Transverse colon (tissue), 4 donors: ENCODE data around the gene ADPRHL1.

Experiments used
- POLR2A ChIP-seq: fragments of 450-650 bp; IDR thresholded peaks from one replicate; pipeline ENCODE4 v1.6.1; 2016; ENCODE audit warnings: antibody characterized with exemption, mild to moderate bottlenecking, moderate library complexity
- POLR2AphosphoS5 ChIP-seq, 3 donors: sonication (generic); formaldehyde crosslinking; IDR thresholded peaks; one replicate each; pipeline ENCODE4 v1.6.1; 2016; ENCODE audit warnings: antibody characterized with exemption in 3 of 3
- TF ChIP-seq, protein P1 (sequence below), 5 experiments: fragments of 200-600 bp in 3 of 5; fragments of 450-650 bp in 2 of 5; sonication (generic) in 3 of 5; IDR thresholded peaks; 1 replicate in 2 of 5; 2 replicates in 3 of 5; pipeline ENCODE4 v1.5.1; 2016 to 2017; ENCODE audit warnings: antibody characterized with exemption in 5 of 5, inconsistent platforms in 3 of 5, mild to moderate bottlenecking in 2 of 5, moderate library complexity in 1 of 5

DNA sequence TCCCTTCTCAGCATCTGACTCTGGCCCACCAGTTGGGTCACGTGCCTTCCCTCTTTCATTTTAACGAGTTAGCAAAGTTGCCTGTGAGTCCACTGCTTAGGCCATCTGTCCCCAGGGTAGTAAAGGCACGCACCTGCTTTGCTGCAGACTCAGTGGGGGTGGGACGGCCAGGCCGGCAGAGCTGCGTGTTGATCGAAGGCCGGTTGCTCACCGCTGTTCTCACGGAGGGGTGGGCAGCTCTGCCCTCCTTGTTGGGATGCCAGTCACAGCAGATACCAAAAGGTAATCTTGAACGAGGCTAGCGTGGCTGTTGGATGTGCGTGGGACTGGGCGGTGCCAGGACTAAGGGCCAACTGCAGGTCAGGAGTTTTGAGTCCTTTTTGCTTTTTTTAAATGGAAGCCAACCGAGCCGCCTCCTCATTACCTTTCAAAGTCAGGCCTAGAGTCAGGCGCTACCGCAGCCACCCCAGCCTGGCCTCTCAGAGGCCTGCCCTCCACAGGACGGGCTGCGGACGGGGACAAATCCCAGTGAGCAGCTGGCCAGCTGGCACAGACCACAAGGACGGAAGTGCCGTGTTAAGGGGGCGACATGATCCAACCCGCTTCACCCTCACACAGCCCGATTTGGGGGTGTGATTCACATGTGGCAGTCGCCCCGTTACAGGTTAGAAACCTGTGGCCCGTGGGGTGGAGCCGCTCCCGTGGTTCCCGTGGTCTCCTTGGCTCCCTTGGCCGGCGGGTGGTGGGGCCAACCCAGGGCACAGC is 20.6 kb downstream of the ADPRHL1 start:
- TF ChIP-seq, protein P1, sequence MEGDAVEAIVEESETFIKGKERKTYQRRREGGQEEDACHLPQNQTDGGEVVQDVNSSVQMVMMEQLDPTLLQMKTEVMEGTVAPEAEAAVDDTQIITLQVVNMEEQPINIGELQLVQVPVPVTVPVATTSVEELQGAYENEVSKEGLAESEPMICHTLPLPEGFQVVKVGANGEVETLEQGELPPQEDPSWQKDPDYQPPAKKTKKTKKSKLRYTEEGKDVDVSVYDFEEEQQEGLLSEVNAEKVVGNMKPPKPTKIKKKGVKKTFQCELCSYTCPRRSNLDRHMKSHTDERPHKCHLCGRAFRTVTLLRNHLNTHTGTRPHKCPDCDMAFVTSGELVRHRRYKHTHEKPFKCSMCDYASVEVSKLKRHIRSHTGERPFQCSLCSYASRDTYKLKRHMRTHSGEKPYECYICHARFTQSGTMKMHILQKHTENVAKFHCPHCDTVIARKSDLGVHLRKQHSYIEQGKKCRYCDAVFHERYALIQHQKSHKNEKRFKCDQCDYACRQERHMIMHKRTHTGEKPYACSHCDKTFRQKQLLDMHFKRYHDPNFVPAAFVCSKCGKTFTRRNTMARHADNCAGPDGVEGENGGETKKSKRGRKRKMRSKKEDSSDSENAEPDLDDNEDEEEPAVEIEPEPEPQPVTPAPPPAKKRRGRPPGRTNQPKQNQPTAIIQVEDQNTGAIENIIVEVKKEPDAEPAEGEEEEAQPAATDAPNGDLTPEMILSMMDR (IDR thresholded peaks at IDR 0.05), result no peak
- TF ChIP-seq POLR2A, result no peak
- no peak for TF ChIP-seq POLR2AphosphoS5 (IDR thresholded peaks at IDR 0.05)
